WTC11 (cell line): Measurements from ENCODE around the gene EMD. TPM values are rescaled to one million over a fixed set of nuclear protein-coding genes. Genes with fewer than 3 reads are reported as not detected.

Source experiments
- ATAC-seq: fragments of 200-7000 bp; cut with Tn5 transposase; 2 replicates; pipeline ENCODE4 v1.10.0; 2021; ENCODE audit warnings: mild to moderate bottlenecking, moderate library complexity
- CTCF ChIA-PET: fragments of 300-600 bp; sonication (Branson Sonifier 250); formaldehyde crosslinking; loops from one replicate; lab custom pipeline; 2021; ENCODE audit warnings: antibody characterized with exemption; lab: Charles Lee
- POLR2A ChIA-PET: fragments of 350-600 bp; sonication (Branson Sonifier 250); formaldehyde crosslinking; loops from one replicate; lab custom pipeline; 2021; ENCODE audit warnings: antibody characterized with exemption; lab: Charles Lee
- DNase-seq: peaks from one replicate; pipeline ENCODE4 v3.0.0; 2021; ENCODE audit warnings: low spot score
- H3K27ac Mint-ChIP-seq: 2 replicates; pipeline ENCODE4 v1.8.0; 2021; ENCODE audit warnings: mixed read lengths
- H3K27me3 Mint-ChIP-seq: 2 replicates; pipeline ENCODE4 v1.8.0; 2021; ENCODE audit warnings: low read depth, mild to moderate bottlenecking, moderate library complexity, mixed read lengths
- H3K36me3 Mint-ChIP-seq: 2 replicates; pipeline ENCODE4 v1.8.0; 2021; ENCODE audit warnings: mixed read lengths
- H3K4me1 Mint-ChIP-seq: 2 replicates; pipeline ENCODE4 v1.8.0; 2022; ENCODE audit warnings: mixed read lengths
- H3K4me3 Mint-ChIP-seq: 2 replicates; pipeline ENCODE4 v1.8.0; 2021; ENCODE audit warnings: mild to moderate bottlenecking, moderate library complexity, mixed read lengths
- H3K9me3 Mint-ChIP-seq: 2 replicates; pipeline ENCODE4 v1.8.0; 2021; ENCODE audit warnings: mixed read lengths
- ATF1 ChIP-seq: sonication (generic); formaldehyde crosslinking; IDR thresholded peaks from 2 replicates; pipeline ENCODE4 v1.8.1; 2023; ENCODE audit warnings: mild to moderate bottlenecking, moderate library complexity, missing genetic modification reagents
- ATF3 ChIP-seq: sonication (generic); formaldehyde crosslinking; conservative IDR thresholded peaks from 2 replicates; pipeline ENCODE4 v1.8.1; 2022; ENCODE audit warnings: mild to moderate bottlenecking, missing genetic modification reagents
- CDX4 ChIP-seq: fragments of 250-450 bp; sonication (Bioruptor Pico); IDR thresholded peaks from 2 replicates; pipeline ENCODE4 v1.9.0; 2021; ENCODE audit warnings: moderate library complexity, mild to moderate bottlenecking, inconsistent platforms, borderline replicate concordance
- CREM ChIP-seq: sonication (generic); formaldehyde crosslinking; IDR thresholded peaks from 2 replicates; pipeline ENCODE4 v1.8.1; 2022; ENCODE audit warnings: mild to moderate bottlenecking, missing genetic modification reagents, moderate library complexity
- ERG ChIP-seq: fragments of 250-450 bp; sonication (Bioruptor Pico); IDR thresholded peaks from 2 replicates; pipeline ENCODE4 v1.8.0; 2021; ENCODE audit warnings: mild to moderate bottlenecking
- FOXP1 ChIP-seq: sonication (generic); formaldehyde crosslinking; IDR thresholded peaks from 2 replicates; pipeline ENCODE4 v1.8.0; 2022; ENCODE audit warnings: missing genetic modification reagents, mild to moderate bottlenecking, moderate library complexity, borderline replicate concordance
- HMGA2 ChIP-seq: fragments of 250-450 bp; sonication (Bioruptor Pico); IDR thresholded peaks from 2 replicates; pipeline ENCODE4 v1.4.0; 2021; ENCODE audit warnings: mild to moderate bottlenecking, moderate library complexity
- IRF2 ChIP-seq: sonication (generic); formaldehyde crosslinking; IDR thresholded peaks from 2 replicates; pipeline ENCODE4 v1.8.0; 2022; ENCODE audit warnings: low read depth, missing genetic modification reagents, borderline replicate concordance
- MXD4 ChIP-seq: fragments of 250-450 bp; sonication (Bioruptor Pico); IDR thresholded peaks from 2 replicates; pipeline ENCODE4 v1.8.0; 2021; ENCODE audit warnings: mild to moderate bottlenecking, moderate library complexity, borderline replicate concordance
- NR3C1 ChIP-seq: sonication (generic); formaldehyde crosslinking; conservative IDR thresholded peaks from 2 replicates; pipeline ENCODE4 v1.8.1; 2023; ENCODE audit warnings: low read depth, mild to moderate bottlenecking, missing genetic modification reagents
- STAT6 ChIP-seq: sonication (generic); formaldehyde crosslinking; conservative IDR thresholded peaks from 2 replicates; pipeline ENCODE4 v1.8.1; 2023; ENCODE audit warnings: mild to moderate bottlenecking, low read depth, missing genetic modification reagents, moderate library complexity
- TEAD1 ChIP-seq: sonication (generic); formaldehyde crosslinking; IDR thresholded peaks from 2 replicates; pipeline ENCODE4 v1.8.0; 2022; ENCODE audit warnings: mild to moderate bottlenecking, missing genetic modification reagents
- TP53 ChIP-seq: sonication (generic); formaldehyde crosslinking; IDR thresholded peaks from 2 replicates; pipeline ENCODE4 v1.8.1; 2023; ENCODE audit warnings: mild to moderate bottlenecking, missing genetic modification reagents
- USF2 ChIP-seq: sonication (generic); formaldehyde crosslinking; IDR thresholded peaks from 2 replicates; pipeline ENCODE4 v1.8.1; 2023; ENCODE audit warnings: mild to moderate bottlenecking, missing genetic modification reagents, moderate library complexity
- ZBTB43 ChIP-seq: sonication (generic); formaldehyde crosslinking; IDR thresholded peaks from 2 replicates; pipeline ENCODE4 v1.8.1; 2023; ENCODE audit warnings: mild to moderate bottlenecking, missing genetic modification reagents
- ZNF121 ChIP-seq: sonication (generic); formaldehyde crosslinking; IDR thresholded peaks from 2 replicates; pipeline ENCODE4 v1.8.0; 2023; ENCODE audit warnings: missing genetic modification reagents
- ZNF138 ChIP-seq: sonication (generic); formaldehyde crosslinking; conservative IDR thresholded peaks from 2 replicates; pipeline ENCODE4 v1.8.1; 2022; ENCODE audit warnings: mild to moderate bottlenecking, moderate library complexity, missing genetic modification reagents
- ZNF232 ChIP-seq: sonication (generic); formaldehyde crosslinking; IDR thresholded peaks from 2 replicates; pipeline ENCODE4 v1.8.0; 2022; ENCODE audit warnings: mild to moderate bottlenecking, missing genetic modification reagents
- ZNF317 ChIP-seq: sonication (generic); formaldehyde crosslinking; IDR thresholded peaks from 2 replicates; pipeline ENCODE4 v1.8.1; 2023; ENCODE audit warnings: low read depth, mild to moderate bottlenecking, moderate library complexity, missing genetic modification reagents, borderline replicate concordance
- ZNF425 ChIP-seq: fragments of 250-450 bp; sonication (Bioruptor Pico); conservative IDR thresholded peaks from 2 replicates; pipeline ENCODE4 v1.9.0; 2021; ENCODE audit warnings: mild to moderate bottlenecking
- total RNA-seq: library from RNA; stranded (reverse); gene quantifications from 3 replicates; pipeline ENCODE4 v1.2.3, GENCODE V29; 2021

EMD gene
- total RNA-seq, 1 experiment from 2014 or later: 78.3 TPM

GRCh38 chrX:154396973-154397887, 18.1 kb downstream of the EMD start:
- Mint-ChIP-seq H3K27ac (peak overlapping the region; percentile 99), H3K4me1 (peaks cover 16% of the 10 kb centered on the region), H3K9me3 (no peaks in the 10 kb centered on the region), H3K36me3 (peaks cover 25% of the 10 kb centered on the region)
- POLR2A ChIA-PET: interaction anchor here (0.8 to 2.6 kb wide), 7 partner anchors 15 to 32 kb away, joined by 3 to 12 read pairs (median 6); partner anchors contain the start of gene EMD
- TF ChIP-seq ZBTB43 (CRISPR knock-in tag) (0 out of 2 replicates have a peak, but pooled peaks have one; percentile 29), HMGA2 (no peak), ZNF121 (CRISPR knock-in tag) (no peak), ZNF138 (no peak), ERG (CRISPR knock-in tag) (no peak), TEAD1 (CRISPR knock-in tag) (no peak)
- TF ChIP-seq, all 79 proteins: peak for 1
- ATAC-seq: peak; percentile 21
- no peaks in the 10 kb centered on the region for H3K27me3 Mint-ChIP-seq
- CTCF ChIA-PET: interaction anchor here (0.8 to 2.8 kb wide), 2 partner anchors 24 to 130 kb away, joined by 3 to 7 read pairs; no protein-coding TSS in a partner anchor
- DNase-seq: peak; percentile 44
- peak overlapping the region; percentile 97 for H3K4me3 Mint-ChIP-seq

- Mint-ChIP-seq H3K9me3 (no peaks in the 10 kb centered on the region), H3K27ac (peak within 1 kb of the TSS; percentile 99), H3K36me3 (peaks cover 25% of the 10 kb centered on the region), H3K4me1 (peaks cover 16% of the 10 kb centered on the region), H3K4me3 (peak within 1 kb of the TSS; percentile 97), H3K27me3 (no peaks in the 10 kb centered on the region)
- ChIA-PET CTCF (interaction anchor here (2.8 kb wide), 1 partner anchor 129 kb away, joined by 7 read pairs; no protein-coding TSS in a partner anchor), POLR2A (interaction anchor here (0.8 to 2.6 kb wide), 8 partner anchors 11 to 31 kb away, joined by 3 to 12 read pairs (median 6); partner anchors contain the start of genes DNASE1L1 and EMD)
- DNase-seq (peak; percentile 91), ATAC-seq (peak; percentile 51)
- 0 out of 2 replicates have a peak, but pooled peaks have one; percentile 19 for TF ChIP-seq USF2 (CRISPR knock-in tag)
- no peak for TF ChIP-seq TP53 (CRISPR knock-in tag)
- peak; percentile 69; the same call in 1 of the 2 replicates for TF ChIP-seq CREM (CRISPR knock-in tag)
- TF ChIP-seq TEAD1 (CRISPR knock-in tag): peak; percentile 45
- TF ChIP-seq ZNF425 (CRISPR knock-in tag): no peak; the same call in 1 of the 2 replicates
- 0 out of 2 replicates have a peak, but pooled peaks have one; percentile 35 for TF ChIP-seq FOXP1
- no peak for TF ChIP-seq ATF1
- no peak; the same call in 1 of the 2 replicates for TF ChIP-seq ZNF232
- TF ChIP-seq MXD4 (CRISPR knock-in tag): no peak
- TF ChIP-seq STAT6 (CRISPR knock-in tag): no peak
- no peak for TF ChIP-seq ATF3 (CRISPR knock-in tag)
- no peak for TF ChIP-seq CDX4 (CRISPR knock-in tag)
- TF ChIP-seq ZNF317 (CRISPR knock-in tag): no peak
- no peak for TF ChIP-seq NR3C1
- no peak for TF ChIP-seq IRF2
These were observed 19.0 kb downstream of the EMD start, which contains the start of gene RPL10 for GRCh38 chrX:154397888-154398667. RPL10 (plus strand) TSS chrX:154398377; CDS start chrX:154398520, 143 bp downstream.
